ENCODE measurements around the gene MINK1. TPM values are rescaled to one million over a fixed set of nuclear protein-coding genes. Genes with fewer than 3 reads are reported as not detected.

Gene MINK1
- total and polyA plus RNA-seq, 9 donors: 37.6 to 177 (median 95.8) TPM

GRCh38 chr17:4928881-4929280, 95.7 kb downstream of the MINK1 start:
- no peak for DNase-seq
- TF ChIP-seq POLR2A (IDR thresholded peaks at IDR 0.05) (no peak), CTCF (IDR thresholded peaks at IDR 0.05) (no peak)
- no peaks in the 10 kb centered on the region for H3K4me1 ChIP-seq (ENCODE audit: insufficient read depth)

GRCh38 chr17:4931963-4932362, 98.8 kb downstream of the MINK1 start, which contains the start of gene GP1BA:
TSS of gene GP1BA (plus strand) at chr17:4932277. CDS start at chr17:4932605, 328 bp downstream.
- Histone ChIP-seq H3K36me3 (no peaks in the 10 kb centered on the region), H3K4me1 (ENCODE audit: insufficient read depth) (peaks cover 1% of the 10 kb centered on the region), H3K27ac (no peak within 1 kb of the TSS), H3K4me3 (no peak within 1 kb of the TSS), H3K27me3 (no peaks in the 10 kb centered on the region), H3K9me3 (no peaks in the 10 kb centered on the region)
- intact Hi-C loops (cut with DNase I): no loop called here
- no peak for TF ChIP-seq CTCF (IDR thresholded peaks at IDR 0.05)
- no peak for TF ChIP-seq EP300 (IDR thresholded peaks at IDR 0.05)
- no peak for TF ChIP-seq POLR2A (IDR thresholded peaks at IDR 0.05)
- DNase-seq: no peak
- WGBS, 3 donors: 78 to 84% (median 78%) methylated on average over 14 of the region's 14 CpGs

More at GRCh38 chr17:4928881-4929280, 95.7 kb downstream of the MINK1 start:
- intact Hi-C loops (cut with DNase I): no loop called here
- Histone ChIP-seq H3K4me3 (no peak overlapping the region), H3K9me3 (no peaks in the 10 kb centered on the region), H3K27me3 (no peaks in the 10 kb centered on the region), H3K36me3 (no peaks in the 10 kb centered on the region), H3K27ac (no peak overlapping the region)
- 94 to 96% (median 95%) methylated on average over 18 of the region's 18 CpGs for WGBS, 3 donors

- H3K27me3 ChIP-seq: no peaks in the 10 kb centered on the region
- no peaks in the 10 kb centered on the region for H3K9me3 ChIP-seq
- WGBS, 3 donors: 86 to 94% (median 91%) methylated on average over 12 of the region's 12 CpGs
- H3K4me1 ChIP-seq (ENCODE audit: insufficient read depth): peaks cover 1% of the 10 kb centered on the region
- intact Hi-C loops (cut with DNase I): no loop called here
- no peak overlapping the region for H3K27ac ChIP-seq
- no peak for TF ChIP-seq EP300 (IDR thresholded peaks at IDR 0.05)
- TF ChIP-seq CTCF (IDR thresholded peaks at IDR 0.05): no peak
- no peak for TF ChIP-seq POLR2A (IDR thresholded peaks at IDR 0.05)
- DNase-seq: no peak
- H3K36me3 ChIP-seq: no peaks in the 10 kb centered on the region
- no peak overlapping the region for H3K4me3 ChIP-seq
Measured at GRCh38 chr17:4932756-4933155, 99.6 kb downstream of the MINK1 start.

GRCh38 chr17:4933646-4934045, 100.5 kb downstream of the MINK1 start:
- Histone ChIP-seq H3K9me3 (no peaks in the 10 kb centered on the region), H3K27ac (no peak overlapping the region), H3K4me3 (no peak overlapping the region), H3K4me1 (ENCODE audit: insufficient read depth) (peaks cover 4% of the 10 kb centered on the region), H3K36me3 (no peaks in the 10 kb centered on the region), H3K27me3 (no peaks in the 10 kb centered on the region)
- TF ChIP-seq POLR2A (IDR thresholded peaks at IDR 0.05) (no peak), CTCF (IDR thresholded peaks at IDR 0.05) (no peak), EP300 (IDR thresholded peaks at IDR 0.05) (no peak)
- DNase-seq: no peak
- intact Hi-C loops (cut with DNase I): no loop called here
- 67 to 85% (median 78%) methylated on average over 16 of the region's 16 CpGs for WGBS, 3 donors

All from ovary (tissue), 9 donors.